DMS 273 treated with DMSO at 0.1 percent for 48 hours (cell line): ENCODE data around the gene PTCHD4.

ENCODE experiments used
- DNase-seq: peaks from one replicate; lab custom pipeline; 2025; lab: John Stamatoyannopoulos, UW

Gene PTCHD4

DNA sequence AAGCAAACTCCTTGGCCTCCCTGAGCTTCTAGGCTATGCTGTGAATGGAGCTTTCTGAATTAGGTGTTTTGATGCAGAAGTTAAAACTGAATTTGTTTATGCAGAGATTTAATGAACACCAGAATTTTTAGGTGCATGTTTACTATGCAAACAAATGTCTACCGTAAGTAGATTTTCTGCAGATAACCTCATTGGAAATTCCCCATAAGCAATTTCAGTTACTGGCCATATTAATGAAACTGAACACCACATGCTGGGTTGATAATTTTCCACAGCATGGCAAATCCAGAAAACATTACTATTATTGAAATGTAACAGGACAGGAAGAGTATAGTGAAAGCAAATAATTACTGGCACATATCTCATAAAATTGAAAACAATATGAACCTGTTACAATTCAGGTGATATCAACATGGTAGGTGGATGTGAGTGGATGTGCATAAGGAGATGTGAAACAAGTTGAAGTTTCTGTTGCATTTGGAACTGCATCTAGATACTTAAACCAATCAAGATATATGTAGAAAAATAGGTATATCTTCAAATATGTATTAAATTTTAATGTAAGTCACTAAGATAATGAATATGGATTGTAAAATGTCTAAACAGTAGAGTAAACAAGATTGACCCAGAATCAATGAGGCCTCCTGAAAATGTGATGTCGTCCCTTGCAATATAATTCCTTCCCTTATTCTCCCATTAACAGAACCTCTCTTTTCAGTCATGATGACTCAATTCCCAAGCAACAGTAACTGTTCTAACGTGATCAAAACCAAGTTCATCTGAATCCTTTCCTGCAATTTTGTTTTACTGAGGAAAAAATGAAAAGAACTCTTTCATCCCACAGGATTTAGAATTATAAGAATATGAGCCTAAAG is 11.0 kb downstream of the PTCHD4 start:
- no peak for DNase-seq

DNA sequence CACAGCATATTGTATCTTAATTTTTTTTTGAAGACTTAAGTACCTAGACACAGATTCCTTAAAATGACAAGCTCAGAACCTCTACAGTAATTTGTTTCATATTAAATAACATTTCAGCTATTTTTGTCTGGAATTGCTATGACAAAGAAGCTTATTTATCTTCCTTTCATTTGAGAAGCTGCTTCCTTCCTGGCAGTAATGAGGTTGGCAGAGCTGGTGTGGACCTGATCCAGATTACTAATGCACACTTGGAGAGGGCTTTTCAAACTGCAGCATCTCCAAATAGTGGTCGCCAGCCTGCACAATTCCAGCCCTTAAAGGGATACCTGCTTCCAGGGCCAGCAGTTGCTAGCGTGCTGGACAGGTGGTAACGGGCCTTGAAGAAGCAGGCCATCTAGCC is 12.1 kb downstream of the PTCHD4 start:
- no peak for DNase-seq

DNA sequence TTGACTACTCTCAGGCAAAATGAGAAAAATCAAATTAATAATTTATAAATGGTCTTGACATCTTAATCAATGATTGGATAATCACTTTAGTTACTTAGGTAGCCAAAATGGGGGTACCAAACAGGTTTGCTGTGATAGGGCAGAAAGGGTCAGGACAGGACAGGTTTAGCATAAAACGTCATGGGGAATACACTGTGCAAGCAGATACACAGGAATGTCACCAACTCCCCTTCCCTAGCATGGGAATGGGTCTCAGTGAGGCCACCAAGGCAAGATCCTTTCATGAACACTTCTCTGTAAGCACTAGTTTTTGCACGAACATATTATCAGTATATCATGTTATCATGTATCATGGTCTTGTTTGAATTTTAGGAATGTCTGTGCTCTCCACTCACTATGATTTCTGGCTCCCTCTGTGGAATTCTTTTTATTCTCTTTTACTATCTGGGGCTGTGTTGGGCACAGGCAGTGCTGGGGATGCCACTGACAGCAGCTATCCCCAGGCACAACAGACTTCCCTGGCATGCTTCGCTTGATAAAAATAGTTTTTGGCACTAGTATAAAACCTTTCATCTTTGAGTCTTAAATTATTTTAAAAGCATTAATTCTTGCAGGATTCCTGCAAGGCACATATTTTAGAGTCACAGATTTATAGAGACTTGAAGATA is 18.3 kb downstream of the PTCHD4 start:
- no peak for DNase-seq

DNA sequence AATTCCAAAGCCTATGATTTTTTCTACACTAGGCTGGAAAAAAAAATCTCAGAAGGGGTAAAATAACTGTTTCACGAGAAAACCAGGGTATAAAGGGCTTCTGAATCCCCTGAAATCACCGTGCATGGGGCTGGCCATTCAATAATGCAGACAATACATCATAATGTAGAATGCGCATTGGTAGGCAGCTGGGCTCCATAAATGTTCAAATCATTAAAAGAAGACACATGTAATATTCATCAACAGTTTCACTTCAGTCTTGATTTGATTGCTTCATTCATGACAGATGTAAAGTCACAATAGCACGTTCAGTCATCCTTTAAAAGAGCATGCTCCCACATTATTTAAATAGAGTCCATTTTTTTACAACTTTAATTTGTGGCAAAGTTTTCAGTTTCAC is 20.5 kb downstream of the PTCHD4 start:
- no peak for DNase-seq

DNA sequence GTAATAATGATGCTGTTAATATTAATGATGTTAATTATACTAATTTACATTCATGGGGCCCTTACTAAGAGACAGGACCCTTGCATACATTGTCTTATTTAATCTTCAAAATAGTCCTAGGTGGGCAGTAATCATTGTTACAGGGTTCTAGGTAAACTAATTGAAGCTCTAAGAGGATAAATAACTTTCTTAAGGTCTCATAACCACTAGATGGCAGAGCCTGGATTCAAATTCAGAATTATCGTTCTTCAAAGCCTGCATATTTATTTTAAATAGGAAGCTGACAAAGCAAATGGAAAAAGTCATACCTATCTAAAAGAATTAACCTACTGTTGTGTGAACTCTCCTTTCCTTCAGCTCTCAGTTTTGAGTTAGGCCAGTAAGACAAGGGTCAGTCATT is 23.5 kb downstream of the PTCHD4 start:
- no peak for DNase-seq

DNA sequence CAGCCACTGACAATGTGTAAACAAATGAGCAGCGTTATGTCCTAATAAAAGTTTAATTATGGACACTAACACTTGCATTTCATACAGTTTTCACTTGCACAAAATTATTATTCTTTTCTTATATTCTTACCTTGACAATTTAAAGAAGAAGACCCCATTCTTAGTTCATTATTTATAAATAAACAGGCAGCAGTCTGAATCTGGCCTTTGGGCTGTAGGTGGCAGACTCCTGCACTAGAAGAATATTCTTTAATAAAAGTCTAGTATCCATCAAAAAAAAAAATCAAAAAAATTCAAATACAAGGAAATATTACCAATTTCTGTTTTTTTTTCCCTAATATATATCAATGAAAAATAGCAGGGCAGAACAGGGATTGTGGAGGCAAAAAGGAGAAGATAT is 24.8 kb downstream of the PTCHD4 start:
- DNase-seq, result no peak

DNA sequence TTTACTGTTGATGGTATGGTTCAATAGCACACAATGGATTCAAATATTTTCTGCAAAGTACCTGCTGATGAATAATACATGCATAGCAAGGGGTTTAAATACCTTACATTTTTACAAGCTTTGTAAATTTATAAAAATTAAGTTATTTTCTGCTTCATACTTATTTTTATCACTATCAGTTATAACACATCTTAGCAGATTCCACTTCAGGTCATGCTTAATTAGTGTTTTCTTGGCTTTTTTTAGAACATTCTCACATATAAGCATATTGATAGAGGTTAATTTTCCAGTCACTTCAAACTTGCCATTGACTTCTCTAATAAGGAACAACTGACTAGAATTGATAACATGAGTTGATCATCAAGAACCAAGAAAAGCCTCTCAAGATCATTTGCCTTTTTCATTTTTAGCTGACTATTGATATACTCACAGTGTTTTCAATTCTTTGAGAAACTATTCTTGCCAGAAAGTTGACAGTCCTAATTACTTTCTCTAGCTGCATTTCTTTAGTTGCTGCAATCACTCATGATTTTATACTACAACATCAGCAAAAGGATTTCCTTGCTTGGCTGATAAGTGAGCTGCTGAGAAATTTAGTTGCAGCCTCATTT is 25.8 kb downstream of the PTCHD4 start:
- no peak for DNase-seq

DNA sequence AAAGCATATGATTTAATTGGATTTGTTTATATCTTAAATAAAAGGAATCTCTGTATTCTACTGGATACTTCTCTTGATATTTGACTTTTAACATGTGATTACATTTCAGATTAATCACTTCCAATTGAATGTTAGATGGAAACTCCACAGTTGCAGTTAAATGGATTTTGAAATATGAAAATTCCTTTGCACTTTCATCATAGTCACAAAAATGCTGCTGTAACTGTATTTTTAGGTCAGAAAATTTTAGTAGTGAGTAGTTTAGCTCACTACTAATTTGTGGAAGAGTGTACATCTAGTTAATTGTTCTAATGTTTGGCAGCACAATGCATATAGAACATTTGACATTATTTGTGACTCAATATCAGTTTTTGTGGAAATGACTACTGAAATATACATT is 26.8 kb downstream of the PTCHD4 start:
- no peak for DNase-seq

DNA sequence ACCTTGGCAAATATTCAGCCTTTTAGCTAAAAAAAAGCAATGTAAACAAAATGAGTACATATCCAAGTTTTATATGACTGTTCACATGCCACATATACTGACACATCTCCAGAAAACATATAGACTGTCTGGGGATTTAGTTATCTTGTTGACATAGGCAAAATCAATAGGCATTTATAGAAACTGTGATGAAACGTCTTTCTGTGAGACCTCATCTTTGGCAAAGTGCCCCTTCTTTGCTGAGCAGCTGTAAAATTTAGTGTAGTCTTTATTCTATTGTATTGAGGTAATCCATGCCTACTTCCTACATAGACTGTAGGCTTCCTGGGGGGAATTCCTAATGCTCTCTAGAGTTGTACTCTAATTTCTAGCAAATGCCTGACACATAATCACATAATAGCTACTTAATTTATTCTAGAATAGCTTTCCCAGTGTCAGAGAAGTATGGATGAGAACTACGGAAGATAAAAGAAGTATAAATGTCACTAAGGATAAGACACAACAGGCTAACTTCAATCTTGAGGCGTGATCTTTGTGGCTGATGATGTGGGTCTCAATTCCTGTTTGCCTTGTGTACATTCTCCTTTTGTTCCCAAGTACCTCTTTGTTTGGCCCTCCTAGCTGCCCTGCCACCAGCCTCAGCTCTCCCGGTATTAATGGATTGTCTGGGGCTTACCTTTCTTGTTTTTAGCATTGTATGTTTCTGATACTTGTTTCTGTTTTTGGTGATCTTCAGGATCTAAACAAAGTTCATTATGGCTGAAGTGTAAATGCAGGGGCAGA is 30.6 kb downstream of the PTCHD4 start:
- DNase-seq, result no peak

DNA sequence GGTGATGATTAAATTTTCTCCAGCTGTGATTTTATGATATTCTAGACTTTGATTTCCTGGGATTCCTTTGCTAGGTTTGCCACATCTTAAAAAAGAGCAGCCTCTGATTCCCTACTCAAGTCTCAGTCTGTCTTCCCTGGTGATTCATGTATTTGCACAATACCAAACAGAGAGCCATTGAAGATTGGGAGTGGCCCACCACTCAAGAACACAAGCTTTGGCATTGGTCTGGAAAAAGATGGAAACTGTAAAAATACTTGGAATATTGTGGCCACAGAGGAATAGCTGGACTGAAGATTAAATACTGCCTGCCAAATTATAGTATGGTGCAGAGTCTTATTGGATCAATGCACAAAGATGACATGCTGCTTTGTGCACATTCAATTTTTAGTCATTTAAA is 32.9 kb downstream of the PTCHD4 start:
- DNase-seq, result no peak

DNA sequence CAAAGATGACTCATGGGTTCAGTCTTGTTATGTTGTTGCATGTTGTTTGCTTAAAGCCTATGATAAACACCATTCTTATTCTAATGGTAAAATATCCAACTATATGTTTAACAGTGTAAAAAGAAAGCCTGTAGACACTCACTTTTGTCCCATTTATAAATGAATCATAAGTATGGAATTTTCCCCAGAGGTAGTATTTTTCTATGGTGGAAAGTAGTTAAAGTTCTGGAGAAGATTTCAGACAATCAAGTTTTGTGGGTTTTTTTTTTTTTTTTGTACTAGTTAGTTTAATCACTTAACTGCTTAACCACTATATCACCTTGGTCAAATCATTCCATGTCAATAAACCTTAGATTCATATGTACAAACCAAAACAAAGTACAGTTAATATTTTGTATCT is 35.8 kb downstream of the PTCHD4 start:
- DNase-seq, result no peak

DNA sequence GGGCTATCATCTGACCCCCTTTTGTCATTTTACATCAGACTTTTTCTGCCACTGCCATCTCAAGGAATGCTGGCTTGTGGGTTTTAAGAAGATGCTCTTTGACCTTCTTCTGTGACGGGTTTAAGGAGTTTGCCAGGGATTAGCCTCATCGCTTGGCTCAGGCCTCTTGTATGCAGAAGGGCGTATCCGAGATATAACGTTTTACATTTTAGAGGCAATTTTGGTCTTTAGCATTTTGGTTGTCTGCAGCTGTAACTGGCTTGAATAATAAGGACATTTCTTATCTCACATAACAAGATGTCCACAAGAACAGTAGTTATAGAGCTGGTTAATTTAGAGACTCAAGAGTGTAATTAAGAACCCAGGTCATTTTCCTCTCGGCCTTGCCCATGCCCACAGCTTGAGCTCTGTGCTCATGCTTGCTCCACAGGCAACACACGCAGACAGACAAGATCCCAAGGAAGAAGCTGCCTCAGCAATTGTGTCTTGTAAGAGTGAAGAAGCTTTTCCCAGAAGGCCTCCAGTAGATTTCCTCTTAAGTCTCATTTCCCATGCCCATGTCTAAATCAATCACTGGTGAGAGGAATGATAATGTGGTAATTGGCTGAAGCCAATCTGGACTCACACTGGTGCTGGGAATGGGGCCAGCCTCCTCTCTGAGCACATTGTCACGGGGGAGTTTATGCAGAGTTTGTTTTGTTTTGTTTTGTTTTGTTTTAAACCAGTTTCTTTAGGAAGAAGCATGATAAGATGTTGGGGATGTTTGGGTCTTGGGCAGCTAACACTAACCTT is 36.8 kb downstream of the PTCHD4 start:
- no peak for DNase-seq

DNA sequence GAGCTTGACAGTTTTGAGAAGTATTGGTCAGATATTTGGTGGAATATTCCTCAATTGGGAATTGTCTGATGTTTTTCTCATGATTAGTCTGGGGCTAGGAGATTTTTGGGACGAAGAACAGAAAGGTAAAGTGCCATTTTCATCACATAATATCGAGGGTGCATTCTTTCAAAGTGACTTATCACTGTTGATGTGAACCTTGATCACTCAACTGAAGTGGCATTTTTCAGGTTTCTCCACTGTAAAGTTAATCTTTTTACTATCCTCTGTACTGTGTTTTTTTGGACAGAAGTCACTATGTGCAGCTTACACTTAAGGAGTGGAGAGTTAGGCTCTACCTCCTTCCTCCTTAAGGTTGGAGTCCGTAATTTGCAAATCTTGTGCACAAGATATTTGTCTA is 39.2 kb downstream of the PTCHD4 start:
- no peak for DNase-seq

DNA sequence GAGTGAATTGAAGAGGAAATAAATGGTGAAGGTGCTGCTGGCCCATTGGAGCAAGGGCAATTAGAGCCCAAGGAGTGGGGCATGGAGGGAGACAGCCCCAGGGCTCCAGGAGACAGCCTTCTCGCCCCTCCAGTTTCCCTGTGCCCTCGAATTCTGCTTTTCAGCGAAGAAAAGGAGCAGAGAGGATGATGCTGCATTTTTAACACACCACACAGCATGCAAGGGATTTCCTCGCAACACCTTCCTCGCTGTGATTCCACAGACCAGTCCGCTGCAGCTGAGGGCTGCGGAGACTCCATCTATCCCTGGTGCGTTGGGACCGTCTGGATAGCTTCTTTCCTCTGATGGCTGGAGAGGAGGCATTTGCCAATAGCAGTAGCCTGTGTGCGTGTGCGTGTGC is 41.7 kb downstream of the PTCHD4 start:
- no peak for DNase-seq

DNA sequence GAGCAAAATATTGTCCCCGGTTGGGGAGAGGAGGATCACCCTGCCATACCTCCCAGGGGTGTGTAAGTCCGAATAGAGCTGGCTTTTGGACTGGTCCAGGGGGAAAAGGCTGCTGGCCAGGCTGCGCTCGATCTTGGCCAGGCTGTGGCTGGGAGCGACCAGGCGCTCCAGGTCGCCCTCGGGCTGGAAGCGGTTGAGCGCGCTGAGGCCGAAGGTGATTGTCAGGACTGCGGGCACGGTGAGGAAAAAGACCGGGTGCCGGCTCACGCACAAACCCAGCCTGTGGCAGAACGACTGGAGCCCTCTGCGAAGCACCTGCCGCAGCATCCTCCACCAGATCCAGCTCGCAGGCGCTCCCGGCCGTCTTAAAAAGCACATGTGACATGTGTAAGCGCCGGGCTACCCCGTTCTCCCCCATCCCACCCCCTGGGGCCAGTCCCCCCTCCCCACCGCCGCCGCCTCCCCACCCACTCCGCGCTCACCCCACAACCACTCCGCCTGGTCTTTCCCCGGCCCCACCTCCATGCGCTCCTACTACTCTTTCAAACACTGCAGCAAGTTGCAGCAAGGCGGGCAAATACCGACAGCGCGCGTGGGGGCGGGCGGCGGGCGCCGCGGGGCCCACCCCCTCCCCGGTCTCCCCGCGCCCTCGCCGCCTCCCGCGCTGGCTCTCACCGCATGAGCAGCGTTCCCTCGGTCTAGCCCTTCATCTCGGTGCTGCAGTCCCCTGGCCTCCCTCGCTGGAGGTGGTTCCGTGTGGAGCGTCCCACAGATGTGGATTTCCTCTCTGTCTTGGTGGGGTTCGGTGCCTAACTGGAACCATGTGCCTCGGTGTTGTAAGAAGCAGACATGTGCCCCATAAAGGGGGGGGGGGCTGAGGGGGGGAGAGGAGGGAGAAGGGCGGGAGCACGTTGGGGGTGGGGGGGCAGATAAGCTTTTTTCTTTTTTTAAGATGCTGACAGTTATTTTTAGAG is 42.4 kb downstream of the PTCHD4 start:
- DNase-seq, result no peak

DNA sequence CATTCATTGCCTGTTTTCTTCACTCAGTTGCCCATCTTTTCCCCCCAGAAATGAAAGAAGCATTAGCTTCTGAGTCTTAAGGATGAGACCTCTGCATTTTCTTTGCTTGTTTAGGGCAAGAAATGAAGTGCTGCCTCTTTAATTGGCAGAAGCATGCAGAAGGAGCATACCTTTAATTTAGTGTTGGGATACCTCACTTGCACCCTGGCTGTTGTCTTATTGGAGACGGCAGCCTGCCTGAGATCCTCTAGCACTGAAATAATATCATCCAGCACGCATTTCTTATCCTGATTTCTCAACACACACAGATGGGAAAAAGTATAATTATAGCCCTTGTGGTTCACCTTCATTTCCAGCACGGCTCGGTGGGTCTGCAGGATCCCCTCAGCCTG is 43.1 kb downstream of the PTCHD4 start:
- no peak for DNase-seq

DNA sequence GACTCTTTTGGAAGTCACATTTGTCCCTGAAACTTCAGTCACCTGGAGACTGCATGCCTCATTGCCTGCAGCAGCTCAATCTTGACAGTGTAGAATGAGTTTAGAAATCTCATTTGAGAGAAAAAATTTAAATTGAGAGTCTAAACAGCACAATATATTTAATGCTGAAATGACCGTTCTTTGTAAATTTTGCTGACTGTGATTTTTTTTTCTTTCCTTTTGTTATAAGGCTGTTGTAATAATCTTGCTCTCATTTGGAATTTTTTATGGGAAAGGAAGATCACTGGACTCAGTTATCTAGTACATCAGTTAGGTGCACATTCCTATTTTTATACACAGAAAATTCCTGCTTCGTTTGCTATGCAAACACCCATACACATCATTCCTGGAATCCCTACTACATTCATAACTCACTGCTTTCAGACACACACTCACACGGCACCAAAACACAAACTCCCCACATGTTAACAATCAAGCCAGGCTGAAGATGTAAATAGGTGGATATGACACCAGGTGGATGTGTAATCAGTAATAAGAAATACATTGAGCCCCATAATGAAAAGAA is 43.8 kb downstream of the PTCHD4 start:
- no peak for DNase-seq

DNA sequence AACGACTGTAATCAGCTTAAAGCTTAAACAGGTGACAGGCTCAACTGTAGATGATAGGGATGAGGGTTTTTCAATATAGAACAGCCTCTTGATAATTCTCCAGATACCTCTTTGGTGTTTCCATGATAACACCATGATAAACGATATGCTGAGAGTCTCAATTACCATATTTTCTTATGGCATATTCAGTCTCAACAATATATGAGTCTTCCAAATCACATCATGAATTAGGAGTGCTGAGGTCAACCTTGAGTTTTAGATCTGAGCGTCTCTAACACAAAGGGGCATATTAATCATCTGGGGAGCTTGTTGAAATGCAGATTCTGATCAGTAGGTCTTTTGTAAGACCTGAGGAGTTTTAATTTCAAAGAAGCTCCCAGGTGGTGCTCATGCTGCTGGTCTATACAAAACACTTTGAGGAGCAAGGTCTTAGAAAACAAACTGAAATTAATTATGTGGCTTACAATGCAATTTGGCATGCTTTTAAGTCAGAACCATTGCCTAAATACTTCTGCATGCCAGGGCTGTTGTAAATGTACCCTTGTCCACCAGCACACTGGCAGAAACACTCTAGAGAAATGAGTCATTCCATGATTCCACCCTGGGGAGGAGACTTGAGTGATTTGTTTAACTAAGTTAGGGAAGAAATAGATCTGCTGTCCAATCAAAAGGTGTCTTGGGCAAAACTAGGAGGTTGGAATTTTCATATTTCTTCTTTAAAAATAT is 49.6 kb downstream of the PTCHD4 start:
- no peak for DNase-seq
